HK-2 (cell line): Measurements from ENCODE around the gene ASB2.
A peak's percentile ranks its signal among the peaks of the same experiment; 100 is the strongest.

Experiments
- DNase-seq: peaks from one replicate; pipeline ENCODE4 v3.0.0-alpha.2; 2018; ENCODE audit not compliant: unreplicated experiment

Gene ASB2, protein sequence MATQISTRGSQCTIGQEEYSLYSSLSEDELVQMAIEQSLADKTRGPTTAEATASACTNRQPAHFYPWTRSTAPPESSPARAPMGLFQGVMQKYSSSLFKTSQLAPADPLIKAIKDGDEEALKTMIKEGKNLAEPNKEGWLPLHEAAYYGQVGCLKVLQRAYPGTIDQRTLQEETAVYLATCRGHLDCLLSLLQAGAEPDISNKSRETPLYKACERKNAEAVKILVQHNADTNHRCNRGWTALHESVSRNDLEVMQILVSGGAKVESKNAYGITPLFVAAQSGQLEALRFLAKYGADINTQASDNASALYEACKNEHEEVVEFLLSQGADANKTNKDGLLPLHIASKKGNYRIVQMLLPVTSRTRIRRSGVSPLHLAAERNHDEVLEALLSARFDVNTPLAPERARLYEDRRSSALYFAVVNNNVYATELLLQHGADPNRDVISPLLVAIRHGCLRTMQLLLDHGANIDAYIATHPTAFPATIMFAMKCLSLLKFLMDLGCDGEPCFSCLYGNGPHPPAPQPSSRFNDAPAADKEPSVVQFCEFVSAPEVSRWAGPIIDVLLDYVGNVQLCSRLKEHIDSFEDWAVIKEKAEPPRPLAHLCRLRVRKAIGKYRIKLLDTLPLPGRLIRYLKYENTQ

DNA sequence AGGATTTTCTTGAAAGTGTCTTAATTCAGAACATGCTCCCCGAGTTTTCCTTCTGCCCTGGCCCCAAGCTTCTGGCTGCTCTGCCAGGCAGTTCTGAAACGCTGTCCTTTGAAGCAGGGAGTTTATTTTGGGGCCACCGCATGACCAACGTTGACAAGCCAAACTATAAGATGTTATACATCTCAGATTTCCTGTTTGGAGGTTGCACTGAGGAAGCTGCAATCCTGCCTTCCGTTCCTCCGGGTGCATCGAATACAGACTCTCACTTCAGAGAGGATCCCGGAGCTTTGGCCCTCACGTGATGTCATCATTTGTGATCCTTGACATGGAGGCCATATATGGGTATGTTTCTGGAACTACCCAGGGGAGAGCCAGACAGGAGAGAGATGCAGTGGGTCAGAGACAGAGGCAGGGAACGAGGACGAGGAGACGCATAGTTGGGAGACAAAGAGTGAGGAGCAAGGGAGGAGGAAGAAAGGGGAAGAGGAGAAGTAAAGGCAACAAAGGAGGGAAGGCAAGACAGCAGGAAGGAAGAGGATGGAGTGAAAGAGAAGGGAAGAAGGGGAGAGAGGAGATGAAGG, at the start of gene ASB2:
Gene ASB2, minus strand, starts transcription at position 94 of the 581 bp plus-strand sequence. CDS start 12,031 bp downstream, outside the sequence.
- DNase-seq: no peak

DNA sequence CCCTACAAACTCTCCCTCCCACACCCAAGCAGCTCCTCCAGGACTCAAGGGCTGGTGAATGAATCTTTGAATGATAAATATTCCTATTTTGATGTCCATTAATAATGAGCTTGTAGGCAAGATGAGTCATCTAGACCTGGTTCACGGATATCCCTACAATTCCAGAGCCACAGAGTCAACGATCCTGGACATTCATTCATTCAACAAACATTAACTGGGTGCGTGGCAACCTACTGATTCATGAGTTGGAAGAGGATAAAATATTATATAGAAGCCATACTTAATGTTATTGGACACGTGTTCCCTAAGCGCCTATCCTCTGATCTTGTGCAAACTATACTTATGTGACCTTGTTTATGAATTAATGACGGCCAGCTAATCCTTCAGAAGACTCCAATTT, 49.4 kb upstream of the ASB2 start:
- DNase-seq: peak; percentile 48

DNA sequence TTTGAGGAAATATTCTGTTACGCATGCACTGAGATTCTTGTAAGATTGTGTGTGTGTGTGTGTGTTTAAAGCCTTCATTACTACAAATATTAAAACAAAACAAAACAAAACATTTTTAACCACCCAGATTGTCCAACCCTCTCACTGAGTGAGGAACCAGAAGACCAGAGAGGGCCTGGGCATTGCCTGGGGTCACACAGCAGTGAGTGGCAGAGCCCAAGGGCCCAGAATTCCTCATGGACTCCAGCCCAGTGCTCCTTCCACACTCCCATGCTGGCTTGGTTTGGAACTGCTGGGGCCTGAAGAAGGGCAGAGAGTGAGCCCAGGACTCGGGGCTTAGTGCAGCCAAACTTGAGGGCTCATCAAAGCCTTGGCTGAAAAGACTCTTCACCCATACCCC, 48.2 kb upstream of the ASB2 start:
- no peak for DNase-seq

DNA sequence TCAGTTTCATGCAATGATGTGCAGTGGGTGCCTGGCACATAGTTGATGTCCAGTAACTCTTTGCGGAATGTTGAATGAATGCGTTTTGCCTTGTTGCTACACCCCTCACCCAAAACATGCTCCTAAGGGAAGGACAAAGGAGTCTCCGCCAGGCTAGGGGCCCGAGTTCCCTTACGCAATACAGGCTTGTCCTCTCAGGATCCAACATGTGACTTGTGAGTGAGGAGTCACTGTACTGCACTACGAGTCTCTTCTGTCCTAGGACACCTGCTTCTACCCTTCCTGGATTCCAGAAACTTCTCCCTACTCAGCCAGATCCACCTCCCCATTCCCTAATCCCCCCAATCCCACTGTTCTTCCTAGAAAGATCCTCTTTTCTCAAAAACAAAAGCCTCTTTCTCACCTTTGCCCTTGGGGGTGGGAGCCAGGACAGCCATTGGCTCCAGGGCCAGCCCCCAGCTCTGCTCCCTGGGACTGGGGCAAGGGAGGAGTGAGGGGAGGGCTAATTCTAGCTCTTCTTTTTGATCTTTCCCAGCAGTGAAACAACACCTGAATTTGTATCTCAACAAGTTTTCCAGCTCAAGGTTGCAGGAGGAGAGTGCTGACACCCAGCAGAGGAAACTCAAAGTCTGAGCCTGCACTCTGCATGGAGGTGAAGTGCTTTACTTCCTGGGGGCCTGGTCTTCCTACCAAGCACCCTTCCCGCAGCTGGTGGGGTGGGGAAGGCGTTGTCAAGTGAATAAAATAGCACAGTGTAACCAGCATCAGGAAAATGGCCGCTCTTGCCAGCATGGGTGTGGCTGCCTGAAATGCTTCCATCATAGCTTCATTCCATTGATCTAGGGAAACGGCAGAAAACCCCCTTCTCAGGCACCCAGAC, 46.4 kb upstream of the ASB2 start:
- no peak for DNase-seq

DNA sequence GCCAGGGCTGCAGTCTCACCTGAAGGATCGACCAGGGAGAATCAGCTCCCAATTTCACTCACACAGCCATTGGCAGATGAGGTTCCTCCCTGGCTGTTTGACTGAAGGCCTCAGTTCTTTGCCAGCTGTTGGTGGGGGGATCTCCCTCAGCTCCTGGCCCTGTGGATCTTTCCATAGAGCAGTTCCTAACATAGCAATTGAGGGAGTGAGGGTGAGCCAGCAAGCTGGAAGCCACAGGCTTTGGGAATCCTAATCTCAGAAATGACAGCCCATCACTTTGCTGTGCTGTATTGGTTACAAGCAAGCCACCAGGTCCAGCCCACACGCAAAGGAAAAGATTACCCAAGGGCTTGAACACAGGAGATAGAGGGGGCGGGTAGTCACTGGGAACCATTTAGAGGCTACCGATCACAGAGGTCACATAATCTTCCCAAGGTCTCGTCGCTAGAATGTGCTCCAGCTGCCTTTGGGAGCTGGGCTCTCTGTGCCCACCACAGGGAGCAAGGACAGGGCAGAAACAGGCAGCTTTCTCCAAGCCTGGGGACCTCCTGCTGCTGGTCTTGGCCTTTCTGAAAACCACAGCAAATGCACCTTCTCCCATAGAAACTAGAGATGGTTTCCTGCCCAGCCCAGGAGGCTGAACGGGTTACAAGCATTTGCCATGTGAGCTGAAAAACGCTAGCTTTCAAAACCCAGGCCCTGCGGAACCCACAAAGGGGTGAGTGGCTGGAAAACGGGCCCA, 45.2 kb upstream of the ASB2 start:
- DNase-seq: no peak

DNA sequence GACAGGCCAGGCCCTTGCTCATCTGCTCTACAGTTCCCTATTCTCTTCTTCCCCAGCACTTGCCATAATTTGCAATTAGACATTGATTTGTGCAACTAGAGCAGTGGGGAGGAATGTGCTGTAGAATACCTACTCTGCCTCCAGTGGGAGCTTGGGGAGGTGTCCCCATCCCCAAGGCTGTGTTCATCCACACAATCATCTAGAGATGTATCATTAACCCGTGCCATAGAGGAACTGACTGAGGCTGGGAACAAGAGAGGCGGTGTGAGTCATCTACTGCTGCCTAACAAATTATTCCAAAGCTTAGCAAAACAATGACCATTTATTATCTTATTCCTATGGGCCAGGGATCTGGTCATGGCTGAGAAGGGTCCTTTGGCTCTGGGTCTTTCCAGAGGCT, 44.6 kb upstream of the ASB2 start:
- peak; percentile 53 for DNase-seq

DNA sequence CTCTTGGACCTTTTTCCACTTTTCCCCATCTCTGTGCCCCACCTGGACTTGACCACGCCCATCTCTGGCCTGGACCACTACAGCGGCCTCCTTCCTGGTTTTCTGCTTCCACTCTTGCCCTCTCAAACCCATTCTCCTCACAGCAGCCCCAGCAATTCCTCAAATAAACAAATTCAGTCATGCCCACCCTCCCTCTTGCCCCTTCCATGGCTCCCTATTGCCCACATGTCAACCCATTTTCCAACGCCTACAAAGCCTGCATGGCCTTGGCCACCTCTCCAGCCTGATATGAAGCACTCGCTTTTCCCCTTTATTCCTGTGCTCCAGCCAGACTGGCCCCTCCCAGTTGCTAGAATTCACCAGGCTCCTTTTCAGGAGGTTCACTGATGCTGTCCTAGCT, 43.9 kb upstream of the ASB2 start:
- DNase-seq: no peak

DNA sequence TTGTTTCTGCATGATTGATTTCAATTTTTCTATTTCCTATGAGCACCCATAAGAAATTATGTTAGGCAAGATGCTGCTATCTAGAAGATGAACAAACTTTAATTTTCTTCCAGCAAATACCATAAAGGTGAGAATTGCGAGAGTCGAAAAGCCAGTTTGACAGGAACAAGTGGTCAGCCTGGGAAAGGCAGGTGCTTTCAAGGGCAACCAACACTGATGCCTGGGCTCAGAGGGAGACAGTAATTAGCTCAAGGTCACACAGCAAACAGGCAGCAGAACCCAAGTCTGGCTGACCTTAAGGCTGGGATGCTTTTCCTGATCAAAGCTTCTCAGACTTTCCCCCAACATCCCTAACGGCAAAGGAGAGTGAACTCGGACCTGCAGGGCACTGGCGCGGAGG, 43.0 kb upstream of the ASB2 start:
- no peak for DNase-seq

DNA sequence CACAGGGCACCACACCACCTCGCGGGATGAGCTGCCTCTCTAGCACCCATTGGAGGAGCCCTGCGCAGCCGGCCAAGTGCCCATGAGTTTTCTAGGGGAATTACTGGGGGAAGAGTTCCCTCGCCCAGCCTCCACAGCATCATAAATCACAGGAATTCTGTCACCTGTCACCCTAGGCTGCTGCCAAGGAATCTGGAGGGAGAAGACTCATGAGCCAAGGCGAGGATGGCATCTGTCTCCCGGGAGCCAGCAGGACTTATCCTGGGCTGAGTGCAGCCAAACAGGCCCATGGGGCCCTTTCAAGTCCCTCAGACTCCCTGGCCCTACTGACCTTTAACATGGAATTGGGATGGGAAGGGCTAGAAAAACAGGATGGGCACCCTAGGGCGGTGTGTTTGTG, 41.9 kb upstream of the ASB2 start:
- no peak for DNase-seq

DNA sequence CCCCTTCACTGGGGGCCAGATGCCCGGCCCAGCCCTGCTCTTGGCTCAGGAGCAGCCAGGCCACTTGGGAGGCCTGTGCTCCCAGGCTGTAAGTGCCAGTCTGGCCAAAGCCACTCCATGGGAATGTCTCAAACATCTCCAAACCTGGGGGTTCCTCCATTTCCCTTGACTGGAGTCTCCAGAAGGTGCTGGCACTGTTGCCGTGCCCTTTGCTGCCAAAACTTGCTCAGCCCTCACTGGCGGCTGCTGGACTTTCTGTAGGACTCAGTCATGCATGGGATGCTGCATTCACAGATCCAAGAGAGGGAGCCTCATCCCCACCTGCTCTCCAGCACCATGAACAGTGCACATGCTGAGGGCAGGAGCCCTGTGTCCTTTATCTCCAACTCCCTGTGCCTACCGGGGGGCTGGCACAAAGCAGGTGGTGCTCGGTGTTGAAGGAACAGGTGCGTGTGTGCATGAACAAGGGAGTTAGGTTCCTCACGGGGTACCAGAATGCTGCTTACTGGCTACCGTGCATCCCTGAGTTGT, 40.1 kb upstream of the ASB2 start:
- DNase-seq: no peak

DNA sequence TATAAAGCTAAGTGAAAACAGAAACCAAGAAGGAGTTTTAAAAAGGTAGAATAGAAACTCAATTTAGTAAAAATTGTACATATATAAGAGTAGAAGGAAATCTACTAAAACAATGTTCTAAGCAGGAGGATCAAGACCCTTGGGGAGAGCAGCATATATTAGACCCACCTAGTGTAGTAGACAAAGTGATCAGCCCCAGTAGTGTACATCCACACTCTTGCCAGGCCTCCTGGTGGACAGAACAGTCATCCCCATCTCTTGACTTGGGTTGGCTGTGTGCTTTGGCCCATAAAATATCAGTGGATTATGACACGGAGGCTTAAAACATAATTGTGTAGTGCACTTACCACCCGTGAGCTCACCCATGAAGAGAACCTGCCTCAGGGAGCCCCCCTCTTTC, 38.9 kb upstream of the ASB2 start:
- no peak for DNase-seq

DNA sequence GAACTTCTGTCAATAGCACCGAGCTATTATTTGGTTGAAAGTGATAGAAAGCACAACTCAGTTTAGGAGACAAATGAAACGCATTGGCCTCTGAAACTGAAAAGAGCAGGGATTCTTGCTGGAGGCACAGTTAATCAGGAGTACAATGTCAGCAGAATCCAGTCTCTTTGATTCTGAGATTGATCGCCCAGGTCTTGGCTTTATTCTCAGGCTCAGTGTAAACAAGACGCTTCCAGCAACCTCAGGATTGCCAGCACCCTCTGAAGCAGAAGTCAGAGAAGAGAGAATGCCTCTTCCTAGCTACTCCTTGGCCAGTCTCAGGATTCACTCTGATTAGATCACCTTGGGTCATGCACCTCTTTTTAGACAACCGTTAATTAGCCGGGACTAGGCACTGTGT, 38.0 kb upstream of the ASB2 start:
- no peak for DNase-seq

DNA sequence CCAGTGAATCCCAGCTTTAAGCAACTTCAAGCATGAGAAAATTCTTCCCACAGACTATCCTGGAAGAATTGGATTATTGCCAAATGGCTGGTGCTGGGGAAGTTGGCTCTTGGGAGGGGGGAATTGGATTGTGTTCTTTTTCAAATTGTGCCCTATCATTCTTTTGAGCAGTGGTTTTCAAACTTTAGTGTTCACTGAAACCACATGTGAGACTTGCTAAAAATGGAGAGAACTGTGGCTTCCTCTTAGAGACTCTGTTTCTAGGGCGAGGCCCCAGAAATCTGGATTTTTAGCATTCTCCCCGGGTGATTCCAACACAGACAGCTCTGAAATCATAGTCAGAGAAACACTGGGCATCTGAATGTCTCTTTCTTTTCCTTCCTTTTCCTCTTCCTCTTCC, 35.4 kb upstream of the ASB2 start:
- no peak for DNase-seq

DNA sequence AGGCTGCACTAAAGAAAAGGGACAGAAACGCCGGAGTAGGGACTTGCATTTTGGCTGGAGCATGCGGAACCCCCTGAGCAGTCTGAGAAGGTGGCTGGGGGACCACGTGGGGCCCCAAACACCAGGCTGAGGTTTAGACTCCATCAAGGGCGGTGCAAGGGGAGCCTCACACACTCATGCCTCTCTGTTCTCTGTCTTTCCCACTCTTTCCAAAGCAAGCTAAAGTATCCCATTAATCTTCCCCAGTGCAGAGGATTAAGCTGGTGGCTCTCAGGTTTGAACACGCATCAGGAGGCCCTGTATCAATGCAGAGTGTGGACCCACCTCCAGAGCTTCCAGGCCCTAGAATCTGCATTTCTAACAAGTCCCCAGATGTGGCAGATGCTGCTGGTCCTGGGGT, 34.3 kb upstream of the ASB2 start:
- DNase-seq: no peak

DNA sequence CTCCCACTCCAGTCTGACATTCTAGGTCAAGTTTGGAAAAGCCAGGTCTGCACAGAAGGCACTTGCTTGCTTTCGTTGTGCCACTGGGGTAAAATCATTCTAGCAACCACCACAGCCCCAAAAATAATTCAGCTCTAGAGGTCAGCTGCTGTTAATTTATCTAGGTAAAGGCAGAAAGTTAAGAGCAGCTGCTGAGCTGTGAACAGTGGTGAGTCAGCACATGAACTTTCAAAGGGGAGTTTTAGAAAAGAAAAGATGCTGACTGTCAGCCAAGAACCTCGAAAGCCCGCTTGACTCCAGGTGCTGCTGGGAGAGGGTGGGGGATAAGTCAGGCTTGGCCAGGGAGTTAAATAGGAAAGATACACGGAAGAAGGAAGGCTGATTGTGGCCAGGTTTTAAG, 33.4 kb upstream of the ASB2 start:
- DNase-seq: peak; percentile 36

DNA sequence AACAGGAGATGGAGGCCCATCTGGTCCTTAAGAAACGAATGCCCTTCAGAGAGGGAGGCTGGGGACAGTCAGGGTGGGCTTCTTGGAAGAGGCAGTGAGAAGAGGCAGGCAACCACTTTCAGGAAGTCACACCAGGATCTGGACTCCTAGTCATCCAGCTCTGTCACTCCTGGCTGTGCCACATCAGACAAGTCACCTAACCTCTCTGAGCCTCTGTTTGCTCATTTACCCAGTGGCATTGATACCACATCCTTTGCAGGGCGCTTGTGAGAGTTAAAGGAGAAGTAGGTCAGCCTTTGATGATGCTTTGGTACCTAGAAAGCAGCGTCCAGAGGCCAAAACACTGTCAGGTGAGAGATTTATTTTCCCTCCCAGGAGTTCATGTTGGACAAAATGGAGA, 31.9 kb upstream of the ASB2 start:
- no peak for DNase-seq

DNA sequence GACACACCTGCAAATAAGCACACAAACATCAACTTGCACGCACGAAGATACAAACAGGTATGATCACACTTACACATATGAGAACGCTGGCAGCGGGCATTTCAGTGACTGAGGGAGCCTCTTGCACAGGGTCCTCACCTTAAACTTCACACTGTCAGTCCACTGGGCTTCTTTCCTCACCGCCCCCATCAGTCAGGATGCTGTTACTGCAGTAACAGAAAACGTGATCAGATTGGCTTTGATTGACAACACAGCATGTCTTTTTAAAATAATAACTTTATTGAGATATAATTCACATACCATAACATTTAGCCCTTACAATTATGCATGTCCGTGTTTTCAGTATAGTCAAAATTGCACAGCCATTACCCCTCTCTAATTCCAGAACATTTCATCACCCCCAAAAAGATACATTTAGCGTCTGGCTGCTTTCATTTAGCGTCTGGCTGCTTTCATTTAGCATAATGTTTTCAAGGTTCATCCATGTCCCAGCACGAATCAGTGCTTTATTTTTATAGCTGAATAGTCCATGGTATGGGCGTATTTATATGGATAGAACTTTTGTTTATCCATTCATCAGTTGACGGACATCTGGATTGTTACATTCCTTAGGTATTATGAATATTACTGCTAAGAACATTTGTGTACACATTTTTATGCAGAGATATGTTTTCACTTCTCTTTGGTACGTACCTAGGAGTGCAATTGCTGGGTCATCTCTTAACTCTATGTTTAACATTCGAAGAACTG, 29.1 kb upstream of the ASB2 start:
- DNase-seq: no peak

DNA sequence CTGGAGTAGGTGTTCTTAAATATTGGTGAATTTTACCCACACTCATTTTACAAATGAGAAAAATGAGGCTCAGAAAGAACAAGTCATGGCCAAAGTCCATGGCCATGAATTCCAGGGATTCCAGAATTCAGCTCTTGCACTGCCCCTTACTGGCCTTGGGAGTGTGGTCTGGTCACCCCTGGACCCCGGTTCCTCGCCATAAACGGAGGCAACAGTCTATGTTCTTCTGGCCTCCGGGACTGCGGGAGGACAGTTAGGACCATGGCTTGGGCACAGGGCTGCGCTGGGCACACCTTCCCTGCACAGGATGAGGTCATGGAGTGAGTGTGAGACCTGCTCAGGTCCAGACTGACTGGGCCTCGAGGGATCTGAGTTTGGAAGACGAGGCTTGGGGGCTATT, 27.6 kb upstream of the ASB2 start:
- no peak for DNase-seq

DNA sequence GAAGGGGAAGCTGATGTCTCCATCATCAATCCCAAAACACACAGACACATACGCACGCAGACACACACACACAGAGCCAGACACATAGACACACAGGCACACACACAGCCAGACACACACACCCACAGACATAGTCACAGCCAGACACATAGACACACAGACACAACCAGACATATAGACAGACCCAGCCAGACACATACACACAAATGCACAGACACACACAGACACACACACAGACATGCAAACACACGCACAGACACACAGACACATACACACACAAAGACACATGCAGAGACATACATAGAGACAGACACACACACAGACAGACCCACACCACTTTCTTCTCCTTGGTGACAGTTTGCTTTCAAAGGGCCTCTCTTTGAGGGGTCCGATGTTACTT, 27.0 kb upstream of the ASB2 start:
- no peak for DNase-seq
